GM23338 (cell line): ENCODE results near the gene LAMA1. TPM values are rescaled to one million over a fixed set of nuclear protein-coding genes. Genes with fewer than 3 reads are reported as not detected.

Experiments used
- ATAC-seq: fragments of 200-7000 bp; cut with Tn5 transposase; 3 replicates; pipeline ENCODE4 v1.9.1; 2020
- DNase-seq: peaks from one replicate; pipeline ENCODE4 v3.0.0-alpha.2; 2015; ENCODE audit warnings: low spot score
- H2AFZ ChIP-seq: fragments of 200-600 bp; sonication (generic); 2 replicates; pipeline ENCODE4 v1.8.0; 2016; ENCODE audit warnings: antibody characterized with exemption, mild to moderate bottlenecking, moderate library complexity
- H3F3A ChIP-seq: fragments of 200-600 bp; sonication (generic); replicated peaks from 2 replicates; pipeline ENCODE4 v1.8.0; 2017; ENCODE audit warnings: antibody characterized with exemption, mixed run types, low read depth
- H3K27ac ChIP-seq: fragments of 200-600 bp; sonication (generic); 2 replicates; pipeline ENCODE4 v1.6.1; 2016; ENCODE audit warnings: low read depth
- H3K27me3 ChIP-seq: fragments of 200-600 bp; sonication (generic); 2 replicates; pipeline ENCODE4 v1.8.0; 2016; ENCODE audit warnings: mild to moderate bottlenecking, mixed run types, moderate library complexity; ENCODE audit not compliant: insufficient read depth
- H3K36me3 ChIP-seq: fragments of 200-600 bp; sonication (generic); 2 replicates; pipeline ENCODE4 v1.8.0; 2016; ENCODE audit warnings: mild to moderate bottlenecking; ENCODE audit not compliant: insufficient read depth
- H3K4me1 ChIP-seq: fragments of 200-600 bp; sonication (generic); 2 replicates; pipeline ENCODE4 v1.8.0; 2016; ENCODE audit warnings: mild to moderate bottlenecking, moderate library complexity; ENCODE audit not compliant: insufficient read depth
- H3K4me2 ChIP-seq: fragments of 200-600 bp; sonication (generic); 2 replicates; pipeline ENCODE4 v1.7.1; 2017; ENCODE audit warnings: mixed run types
- H3K4me3 ChIP-seq: fragments of 200-600 bp; sonication (generic); 2 replicates; pipeline ENCODE4 v1.6.1; 2016; ENCODE audit warnings: mixed run types
- H3K79me2 ChIP-seq: fragments of 200-600 bp; sonication (generic); replicated peaks from 2 replicates; pipeline ENCODE4 v1.8.0; 2017; ENCODE audit warnings: mild to moderate bottlenecking; ENCODE audit not compliant: insufficient read depth
- H3K9me2 ChIP-seq: fragments of 200-600 bp; sonication (generic); 2 replicates; pipeline ENCODE4 v1.8.0; 2017; ENCODE audit not compliant: insufficient read depth
- H4K20me1 ChIP-seq: fragments of 200-600 bp; sonication (generic); replicated peaks from 2 replicates; pipeline ENCODE4 v1.8.0; 2017; ENCODE audit warnings: mild to moderate bottlenecking; ENCODE audit not compliant: insufficient read depth
- H3K27ac Mint-ChIP-seq: 2 replicates; pipeline ENCODE4 v1.8.0; 2020; ENCODE audit warnings: inconsistent platforms, mild to moderate bottlenecking, moderate library complexity, mixed read lengths
- H3K27me3 Mint-ChIP-seq: 3 replicates; pipeline ENCODE4 v1.8.0; 2022; ENCODE audit warnings: low read depth, mild to moderate bottlenecking, moderate library complexity, mixed read lengths, inconsistent platforms; ENCODE audit not compliant: insufficient read depth, poor library complexity
- H3K36me3 Mint-ChIP-seq: 3 replicates; pipeline ENCODE4 v1.8.0; 2021; ENCODE audit warnings: low read depth, mild to moderate bottlenecking, inconsistent platforms, moderate library complexity, mixed read lengths
- H3K4me1 Mint-ChIP-seq: 3 replicates; pipeline ENCODE4 v1.8.0; 2020; ENCODE audit warnings: mild to moderate bottlenecking, inconsistent platforms, mixed read lengths
- H3K4me3 Mint-ChIP-seq: 3 replicates; pipeline ENCODE4 v1.8.0; 2021; ENCODE audit warnings: moderate library complexity, mild to moderate bottlenecking, inconsistent platforms, mixed read lengths
- H3K9me3 Mint-ChIP-seq: 3 replicates; pipeline ENCODE4 v1.8.0; 2020; ENCODE audit warnings: moderate library complexity, mild to moderate bottlenecking, inconsistent platforms, mixed read lengths
- CREB1 ChIP-seq: fragments of 250-450 bp; sonication (Bioruptor Pico); IDR thresholded peaks from 2 replicates; pipeline ENCODE4 v1.5.0; 2020; ENCODE audit warnings: low read depth, mild to moderate bottlenecking, moderate library complexity
- EZH2 ChIP-seq: fragments of 200-600 bp; sonication (generic); IDR thresholded peaks from one replicate; pipeline ENCODE4 v1.8.0; 2017; ENCODE audit warnings: antibody characterized with exemption, mild to moderate bottlenecking, low read depth; ENCODE audit not compliant: unreplicated experiment
- EZH2phosphoT487 ChIP-seq: fragments of 200-600 bp; sonication (generic); IDR thresholded peaks from one replicate; pipeline ENCODE4 v1.8.1; 2018; ENCODE audit warnings: antibody characterized with exemption; ENCODE audit not compliant: unreplicated experiment
- JUNB ChIP-seq: IDR thresholded peaks from one replicate; pipeline ENCODE4 v1.6.1; 2016; ENCODE audit warnings: antibody characterized with exemption; ENCODE audit not compliant: unreplicated experiment
- NANOG ChIP-seq: IDR thresholded peaks from 2 replicates; pipeline ENCODE4 v1.6.1; 2016; ENCODE audit warnings: antibody characterized with exemption, borderline replicate concordance
- POLR2AphosphoS5 ChIP-seq: IDR thresholded peaks from 2 replicates; pipeline ENCODE4 v1.6.1; 2016; ENCODE audit warnings: antibody characterized with exemption, low read depth
- STAT1 ChIP-seq: IDR thresholded peaks from one replicate; pipeline ENCODE4 v1.6.1; 2016; ENCODE audit warnings: antibody characterized with exemption; ENCODE audit not compliant: unreplicated experiment
- ZNF114 ChIP-seq: fragments of 250-450 bp; sonication (Bioruptor Pico); IDR thresholded peaks from 2 replicates; pipeline ENCODE4 v1.5.0; 2020; ENCODE audit warnings: mild to moderate bottlenecking, moderate library complexity
- ZNF331 ChIP-seq: fragments of 250-450 bp; sonication (Bioruptor Pico); IDR thresholded peaks from 2 replicates; pipeline ENCODE4 v1.5.0; 2020; ENCODE audit warnings: low read depth, mild to moderate bottlenecking, moderate library complexity
- polyA plus RNA-seq: library from polyadenylated mRNA; unstranded; fragments of >200 nt; fragmentation: Nextera tagmentation; extraction: Ambion mirVana; gene quantifications from 2 replicates; pipeline ENCODE4 v1.2.1, GENCODE V29; 2016
- total RNA-seq: library from RNA; depleted of rRNA; stranded (reverse); fragments of >200 nt; shearing (Covaris generic); gene quantifications from 2 replicates; pipeline ENCODE4 v1.2.3, GENCODE V29; 2014
- TF ChIP-seq, protein P1 (sequence below): fragments of 250-450 bp; sonication (Bioruptor Pico); IDR thresholded peaks from 2 replicates; pipeline ENCODE4 v1.5.0; 2020; ENCODE audit warnings: mild to moderate bottlenecking, moderate library complexity
- TF ChIP-seq, protein P2 (sequence below), 2 experiments: fragments of 200-600 bp in 1 of 2; sonication (generic) in 1 of 2; conservative IDR thresholded peaks; 2 replicates each; pipeline versions ENCODE4 v1.5.1 to v1.6.1; 2016 to 2017; ENCODE audit warnings: antibody characterized with exemption in 2 of 2, low read depth in 2 of 2, mild to moderate bottlenecking in 2 of 2, moderate library complexity in 1 of 2
- TF ChIP-seq, protein P3 (sequence below): IDR thresholded peaks from one replicate; pipeline ENCODE4 v1.6.1; 2018; ENCODE audit warnings: antibody characterized with exemption; ENCODE audit not compliant: unreplicated experiment
- TF ChIP-seq, protein P4 (sequence below): IDR thresholded peaks from 2 replicates; pipeline ENCODE4 v1.6.1; 2016; ENCODE audit warnings: antibody characterized with exemption

Gene LAMA1
- total and polyA plus RNA-seq, 2 experiments from 2014 or later, result 14.8 to 52.3 TPM

DNA sequence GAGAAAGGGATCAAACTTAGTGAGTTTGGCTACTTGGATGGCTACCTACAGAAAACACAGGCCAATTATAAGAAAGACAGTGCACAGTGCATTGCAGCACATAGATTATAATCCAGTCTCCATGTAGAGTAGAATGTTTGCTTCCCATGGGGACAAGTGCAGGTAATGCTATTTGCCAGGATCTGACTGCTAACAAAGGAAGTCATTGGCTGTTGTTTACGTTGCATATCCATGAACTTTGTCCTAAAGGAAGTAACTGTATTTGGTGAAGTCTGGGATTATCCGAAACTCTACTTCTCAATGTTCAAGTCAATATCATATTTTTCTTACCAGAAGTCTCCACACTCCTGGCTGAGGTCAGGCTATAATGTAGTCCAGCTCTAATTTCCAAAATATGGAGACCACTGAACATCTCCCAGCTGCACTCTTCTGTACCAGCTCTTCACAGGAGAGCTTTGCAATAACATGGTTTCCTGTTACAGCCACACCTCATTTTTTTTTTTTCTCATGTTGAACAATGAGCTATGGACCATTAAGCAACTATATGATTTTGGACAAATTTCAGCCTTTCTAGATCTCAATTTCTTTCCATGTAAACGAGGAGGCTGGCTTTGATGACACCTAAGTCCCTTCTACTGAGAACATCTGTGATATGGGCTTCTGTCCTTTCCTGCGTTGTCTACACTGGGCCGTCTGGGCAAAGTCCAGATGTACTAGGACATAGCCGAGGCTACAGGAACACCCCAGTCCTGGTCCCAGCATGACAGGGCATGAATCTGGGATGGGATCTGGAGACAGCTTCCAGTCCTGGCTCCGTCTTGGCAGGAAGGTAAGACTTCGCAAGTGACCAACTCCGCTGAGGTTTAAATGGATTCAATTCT, 154.8 kb downstream of the LAMA1 start:
- H3K36me3 Mint-ChIP-seq, result peaks cover 46% of the 10 kb centered on the region
- no peak for DNase-seq
- TF ChIP-seq STAT1, result no peak
- no peak for TF ChIP-seq NANOG
- TF ChIP-seq JUNB, result no peak
- TF ChIP-seq, protein P1, sequence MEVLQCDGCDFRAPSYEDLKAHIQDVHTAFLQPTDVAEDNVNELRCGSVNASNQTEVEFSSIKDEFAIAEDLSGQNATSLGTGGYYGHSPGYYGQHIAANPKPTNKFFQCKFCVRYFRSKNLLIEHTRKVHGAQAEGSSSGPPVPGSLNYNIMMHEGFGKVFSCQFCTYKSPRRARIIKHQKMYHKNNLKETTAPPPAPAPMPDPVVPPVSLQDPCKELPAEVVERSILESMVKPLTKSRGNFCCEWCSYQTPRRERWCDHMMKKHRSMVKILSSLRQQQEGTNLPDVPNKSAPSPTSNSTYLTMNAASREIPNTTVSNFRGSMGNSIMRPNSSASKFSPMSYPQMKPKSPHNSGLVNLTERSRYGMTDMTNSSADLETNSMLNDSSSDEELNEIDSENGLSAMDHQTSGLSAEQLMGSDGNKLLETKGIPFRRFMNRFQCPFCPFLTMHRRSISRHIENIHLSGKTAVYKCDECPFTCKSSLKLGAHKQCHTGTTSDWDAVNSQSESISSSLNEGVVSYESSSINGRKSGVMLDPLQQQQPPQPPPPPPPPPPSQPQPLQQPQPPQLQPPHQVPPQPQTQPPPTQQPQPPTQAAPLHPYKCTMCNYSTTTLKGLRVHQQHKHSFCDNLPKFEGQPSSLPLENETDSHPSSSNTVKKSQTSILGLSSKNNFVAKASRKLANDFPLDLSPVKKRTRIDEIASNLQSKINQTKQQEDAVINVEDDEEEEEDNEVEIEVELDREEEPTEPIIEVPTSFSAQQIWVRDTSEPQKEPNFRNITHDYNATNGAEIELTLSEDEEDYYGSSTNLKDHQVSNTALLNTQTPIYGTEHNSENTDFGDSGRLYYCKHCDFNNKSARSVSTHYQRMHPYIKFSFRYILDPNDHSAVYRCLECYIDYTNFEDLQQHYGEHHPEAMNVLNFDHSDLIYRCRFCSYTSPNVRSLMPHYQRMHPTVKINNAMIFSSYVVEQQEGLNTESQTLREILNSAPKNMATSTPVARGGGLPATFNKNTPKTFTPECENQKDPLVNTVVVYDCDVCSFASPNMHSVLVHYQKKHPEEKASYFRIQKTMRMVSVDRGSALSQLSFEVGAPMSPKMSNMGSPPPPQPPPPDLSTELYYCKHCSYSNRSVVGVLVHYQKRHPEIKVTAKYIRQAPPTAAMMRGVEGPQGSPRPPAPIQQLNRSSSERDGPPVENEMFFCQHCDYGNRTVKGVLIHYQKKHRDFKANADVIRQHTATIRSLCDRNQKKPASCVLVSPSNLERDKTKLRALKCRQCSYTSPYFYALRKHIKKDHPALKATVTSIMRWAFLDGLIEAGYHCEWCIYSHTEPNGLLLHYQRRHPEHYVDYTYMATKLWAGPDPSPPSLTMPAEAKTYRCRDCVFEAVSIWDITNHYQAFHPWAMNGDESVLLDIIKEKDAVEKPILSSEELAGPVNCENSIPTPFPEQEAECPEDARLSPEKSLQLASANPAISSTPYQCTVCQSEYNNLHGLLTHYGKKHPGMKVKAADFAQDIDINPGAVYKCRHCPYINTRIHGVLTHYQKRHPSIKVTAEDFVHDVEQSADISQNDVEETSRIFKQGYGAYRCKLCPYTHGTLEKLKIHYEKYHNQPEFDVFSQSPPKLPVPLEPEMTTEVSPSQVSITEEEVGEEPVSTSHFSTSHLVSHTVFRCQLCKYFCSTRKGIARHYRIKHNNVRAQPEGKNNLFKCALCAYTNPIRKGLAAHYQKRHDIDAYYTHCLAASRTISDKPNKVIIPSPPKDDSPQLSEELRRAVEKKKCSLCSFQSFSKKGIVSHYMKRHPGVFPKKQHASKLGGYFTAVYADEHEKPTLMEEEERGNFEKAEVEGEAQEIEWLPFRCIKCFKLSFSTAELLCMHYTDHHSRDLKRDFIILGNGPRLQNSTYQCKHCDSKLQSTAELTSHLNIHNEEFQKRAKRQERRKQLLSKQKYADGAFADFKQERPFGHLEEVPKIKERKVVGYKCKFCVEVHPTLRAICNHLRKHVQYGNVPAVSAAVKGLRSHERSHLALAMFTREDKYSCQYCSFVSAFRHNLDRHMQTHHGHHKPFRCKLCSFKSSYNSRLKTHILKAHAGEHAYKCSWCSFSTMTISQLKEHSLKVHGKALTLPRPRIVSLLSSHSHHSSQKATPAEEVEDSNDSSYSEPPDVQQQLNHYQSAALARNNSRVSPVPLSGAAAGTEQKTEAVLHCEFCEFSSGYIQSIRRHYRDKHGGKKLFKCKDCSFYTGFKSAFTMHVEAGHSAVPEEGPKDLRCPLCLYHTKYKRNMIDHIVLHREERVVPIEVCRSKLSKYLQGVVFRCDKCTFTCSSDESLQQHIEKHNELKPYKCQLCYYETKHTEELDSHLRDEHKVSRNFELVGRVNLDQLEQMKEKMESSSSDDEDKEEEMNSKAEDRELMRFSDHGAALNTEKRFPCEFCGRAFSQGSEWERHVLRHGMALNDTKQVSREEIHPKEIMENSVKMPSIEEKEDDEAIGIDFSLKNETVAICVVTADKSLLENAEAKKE (CRISPR knock-in tag), result no peak
- TF ChIP-seq EZH2, result no peak
- TF ChIP-seq CREB1 (CRISPR knock-in tag), result no peak
- TF ChIP-seq, protein P2, sequence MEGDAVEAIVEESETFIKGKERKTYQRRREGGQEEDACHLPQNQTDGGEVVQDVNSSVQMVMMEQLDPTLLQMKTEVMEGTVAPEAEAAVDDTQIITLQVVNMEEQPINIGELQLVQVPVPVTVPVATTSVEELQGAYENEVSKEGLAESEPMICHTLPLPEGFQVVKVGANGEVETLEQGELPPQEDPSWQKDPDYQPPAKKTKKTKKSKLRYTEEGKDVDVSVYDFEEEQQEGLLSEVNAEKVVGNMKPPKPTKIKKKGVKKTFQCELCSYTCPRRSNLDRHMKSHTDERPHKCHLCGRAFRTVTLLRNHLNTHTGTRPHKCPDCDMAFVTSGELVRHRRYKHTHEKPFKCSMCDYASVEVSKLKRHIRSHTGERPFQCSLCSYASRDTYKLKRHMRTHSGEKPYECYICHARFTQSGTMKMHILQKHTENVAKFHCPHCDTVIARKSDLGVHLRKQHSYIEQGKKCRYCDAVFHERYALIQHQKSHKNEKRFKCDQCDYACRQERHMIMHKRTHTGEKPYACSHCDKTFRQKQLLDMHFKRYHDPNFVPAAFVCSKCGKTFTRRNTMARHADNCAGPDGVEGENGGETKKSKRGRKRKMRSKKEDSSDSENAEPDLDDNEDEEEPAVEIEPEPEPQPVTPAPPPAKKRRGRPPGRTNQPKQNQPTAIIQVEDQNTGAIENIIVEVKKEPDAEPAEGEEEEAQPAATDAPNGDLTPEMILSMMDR (conservative IDR thresholded peaks at IDR 0.05; ENCODE audit: low read depth in 2 of 2), result no peak
- TF ChIP-seq, protein P3, sequence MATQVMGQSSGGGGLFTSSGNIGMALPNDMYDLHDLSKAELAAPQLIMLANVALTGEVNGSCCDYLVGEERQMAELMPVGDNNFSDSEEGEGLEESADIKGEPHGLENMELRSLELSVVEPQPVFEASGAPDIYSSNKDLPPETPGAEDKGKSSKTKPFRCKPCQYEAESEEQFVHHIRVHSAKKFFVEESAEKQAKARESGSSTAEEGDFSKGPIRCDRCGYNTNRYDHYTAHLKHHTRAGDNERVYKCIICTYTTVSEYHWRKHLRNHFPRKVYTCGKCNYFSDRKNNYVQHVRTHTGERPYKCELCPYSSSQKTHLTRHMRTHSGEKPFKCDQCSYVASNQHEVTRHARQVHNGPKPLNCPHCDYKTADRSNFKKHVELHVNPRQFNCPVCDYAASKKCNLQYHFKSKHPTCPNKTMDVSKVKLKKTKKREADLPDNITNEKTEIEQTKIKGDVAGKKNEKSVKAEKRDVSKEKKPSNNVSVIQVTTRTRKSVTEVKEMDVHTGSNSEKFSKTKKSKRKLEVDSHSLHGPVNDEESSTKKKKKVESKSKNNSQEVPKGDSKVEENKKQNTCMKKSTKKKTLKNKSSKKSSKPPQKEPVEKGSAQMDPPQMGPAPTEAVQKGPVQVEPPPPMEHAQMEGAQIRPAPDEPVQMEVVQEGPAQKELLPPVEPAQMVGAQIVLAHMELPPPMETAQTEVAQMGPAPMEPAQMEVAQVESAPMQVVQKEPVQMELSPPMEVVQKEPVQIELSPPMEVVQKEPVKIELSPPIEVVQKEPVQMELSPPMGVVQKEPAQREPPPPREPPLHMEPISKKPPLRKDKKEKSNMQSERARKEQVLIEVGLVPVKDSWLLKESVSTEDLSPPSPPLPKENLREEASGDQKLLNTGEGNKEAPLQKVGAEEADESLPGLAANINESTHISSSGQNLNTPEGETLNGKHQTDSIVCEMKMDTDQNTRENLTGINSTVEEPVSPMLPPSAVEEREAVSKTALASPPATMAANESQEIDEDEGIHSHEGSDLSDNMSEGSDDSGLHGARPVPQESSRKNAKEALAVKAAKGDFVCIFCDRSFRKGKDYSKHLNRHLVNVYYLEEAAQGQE, result no peak
- TF ChIP-seq, protein P4, sequence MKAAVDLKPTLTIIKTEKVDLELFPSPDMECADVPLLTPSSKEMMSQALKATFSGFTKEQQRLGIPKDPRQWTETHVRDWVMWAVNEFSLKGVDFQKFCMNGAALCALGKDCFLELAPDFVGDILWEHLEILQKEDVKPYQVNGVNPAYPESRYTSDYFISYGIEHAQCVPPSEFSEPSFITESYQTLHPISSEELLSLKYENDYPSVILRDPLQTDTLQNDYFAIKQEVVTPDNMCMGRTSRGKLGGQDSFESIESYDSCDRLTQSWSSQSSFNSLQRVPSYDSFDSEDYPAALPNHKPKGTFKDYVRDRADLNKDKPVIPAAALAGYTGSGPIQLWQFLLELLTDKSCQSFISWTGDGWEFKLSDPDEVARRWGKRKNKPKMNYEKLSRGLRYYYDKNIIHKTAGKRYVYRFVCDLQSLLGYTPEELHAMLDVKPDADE, result no peak
- no peak for TF ChIP-seq ZNF331 (CRISPR knock-in tag)
- TF ChIP-seq POLR2AphosphoS5, result no peak
- no peak for TF ChIP-seq ZNF114 (CRISPR knock-in tag)
- TF ChIP-seq EZH2phosphoT487, result no peak
- no peaks in the 10 kb centered on the region for H3K9me2 ChIP-seq
- no peak overlapping the region for H2AFZ ChIP-seq
- no peak overlapping the region for H3K4me2 ChIP-seq
- H3F3A ChIP-seq, result no peaks in the 10 kb centered on the region
- no peaks in the 10 kb centered on the region for H3K79me2 ChIP-seq
- peaks cover 30% of the 10 kb centered on the region for H3K36me3 ChIP-seq
- ATAC-seq, result no peak
- 0 out of 2 replicates have a peak, but pooled peaks cover 4% of the 10 kb centered on the region for H4K20me1 ChIP-seq
- no peak overlapping the region for H3K4me3 ChIP-seq
- H3K4me1 ChIP-seq, result no peaks in the 10 kb centered on the region
- H3K27ac Mint-ChIP-seq, result no peak overlapping the region
- no peak overlapping the region for H3K27ac ChIP-seq
- H3K27me3 ChIP-seq, result no peaks in the 10 kb centered on the region
- H3K27me3 Mint-ChIP-seq, result peaks cover 2% of the 10 kb centered on the region
- no peaks in the 10 kb centered on the region for H3K4me1 Mint-ChIP-seq
- no peak overlapping the region for H3K4me3 Mint-ChIP-seq
- H3K9me3 Mint-ChIP-seq, result peaks cover 2% of the 10 kb centered on the region; the same call in 2 of the 3 replicates
